Measurements from ENCODE around the gene TLR8. TPM values are rescaled to one million over a fixed set of nuclear protein-coding genes. Genes with fewer than 3 reads are reported as not detected.

The TLR8 gene
- total and polyA plus RNA-seq, 10 of the 15 experiments (the other 5 are each of a cell fraction or from before 2014, with no cell fraction given), result 0.04 TPM; not detected in 9

- peak; percentile 85 for DNase-seq (ENCODE audit: low read depth, low spot score)
- peak; percentile 73 for FAIRE-seq
- Histone ChIP-seq H3K79me2 (ENCODE audit: control insufficient read depth, insufficient read depth, low read length) (no peaks in the 10 kb centered on the region; the same call in 1 of the 2 replicates), H4K20me1 (ENCODE audit: control insufficient read depth, insufficient read depth) (no peaks in the 10 kb centered on the region), H3K9ac (ENCODE audit: control insufficient read depth, insufficient read depth, low read length) (peak overlapping the region; percentile 13; the same call in 1 of the 2 replicates), H3K4me2 (ENCODE audit: control insufficient read depth, insufficient read depth) (peak overlapping the region; percentile 56; the same call in 1 of the 2 replicates), H3K4me3 (no peak overlapping the region; the same call in 1 of the 2 replicates), H2AFZ (ENCODE audit: control insufficient read depth, low read depth, low read length) (no peak overlapping the region; the same call in 1 of the 2 replicates), H3K36me3 (ENCODE audit: control insufficient read depth in 2 of 2, insufficient read depth in 2 of 2, low read length in 1 of 2) (peaks cover 2 to 12% of the 10 kb centered on the region in 2 experiments; a peak in 3 of 4 replicates), H3K27ac (ENCODE audit: control insufficient read depth, insufficient read depth) (peak overlapping the region; percentile 95), H3K4me1 (ENCODE audit: control insufficient read depth, insufficient read depth, low read length) (peaks cover 63% of the 10 kb centered on the region), H3K9me3 (replicated peaks; ENCODE audit: control insufficient read depth, insufficient read depth, low read length) (peaks cover 8% of the 10 kb centered on the region), H3K27me3 (replicated peaks in 1 of 2; ENCODE audit: control insufficient read depth in 2 of 2, insufficient read depth in 2 of 2, low read length in 1 of 2) (no peaks in the 10 kb centered on the region)
- WGBS (ENCODE audit: insufficient coverage, insufficient replicate concordance, low lambda C conversion rate, missing lambda C conversion rate), result 0% methylated on average over 2 of the region's 2 CpGs
- ChIA-PET RAD21 (ENCODE audit: unreplicated experiment) (interaction anchor here (0.6 to 13.6 kb wide), 4 partner anchors 24 to 596 kb away, joined by 3 to 277 read pairs (median 26); partner anchors contain the start of gene TLR7), POLR2A (interaction anchor here (0.6 to 1.6 kb wide), 3 partner anchors 49 to 97 kb away, joined by 3 read pairs; no protein-coding TSS in a partner anchor), SMC1A (ENCODE audit: uncharacterized antibody, unreplicated experiment) (interaction anchor here (0.6 to 15.5 kb wide), 9 partner anchors 13 to 120 kb away, joined by 3 to 349 read pairs (median 13); partner anchors contain the start of gene TLR7), CTCF (interaction anchor here (0.7 to 16.0 kb wide), 4 partner anchors 9 to 78 kb away, joined by 3 to 431 read pairs (median 16); no protein-coding TSS in a partner anchor)
- intact Hi-C loops (cut with micrococcal nuclease; ENCODE audit: unreplicated experiment), result loop anchor here (1.0 to 5.0 kb wide), 3 partner anchors 23 to 200 kb away; no protein-coding TSS in a partner anchor
- no TSS peak for BruUV-seq (replicated peaks)
- in situ Hi-C loops (cut with MboI), result loop anchor here (5.0 to 25.0 kb wide), 2 partner anchors 70 to 1995 kb away; no protein-coding TSS in a partner anchor
- peak; percentile 64 for ATAC-seq
- TF ChIP-seq CBX5 (IDR thresholded peaks at IDR 0.05; ENCODE audit: low read depth), result no peak
- TF ChIP-seq IRF5 (IDR thresholded peaks at IDR 0.05; ENCODE audit: borderline replicate concordance), result no peak
- peak; percentile 42; the same call in 1 of the 2 replicates for TF ChIP-seq IKZF1 (conservative IDR thresholded peaks at IDR 0.05)
- no peak for TF ChIP-seq SMAD1 (IDR thresholded peaks at IDR 0.05; ENCODE audit: low read depth, partially characterized antibody)
- TF ChIP-seq PRDM15 (CRISPR knock-in tag; IDR thresholded peaks at IDR 0.05), result no peak
- TF ChIP-seq ATF2 (IDR thresholded peaks at IDR 0.05; ENCODE audit: low read length), result peak; percentile 63; the same call in 1 of the 2 replicates
- TF ChIP-seq BCL3 (IDR thresholded peaks at IDR 0.05; ENCODE audit: borderline replicate concordance, insufficient read depth, low read depth, low read length, poor library complexity, severe bottlenecking), result peak; percentile 35
- no peak for TF ChIP-seq ZBTB40 (IDR thresholded peaks at IDR 0.05; ENCODE audit: borderline replicate concordance)
Observed at GRCh38 chrX:12891915-12892506, 14.4 kb upstream of the TLR8 start.
